GM21529 (cell line): ENCODE data around the gene RRP12.
"Not testable (repeated sequence)": the region's sequence is repeated elsewhere in the genome, so short reads cannot be mapped to it uniquely, and the experiment has no call there.

Source experiments
- ATAC-seq: cut with Tn5 transposase; IDR thresholded peaks from one replicate; pipeline ENCODE4 v1.9.1; 2021; ENCODE audit not compliant: unreplicated experiment

RRP12 gene

GRCh38 chr10:97407211-97407951 is 6.2 kb upstream of the RRP12 start:
- ATAC-seq: peak; percentile 93

GRCh38 chr10:97406483-97406882 is 5.3 kb upstream of the RRP12 start:
- not testable (repeated sequence) for ATAC-seq

- ATAC-seq: no peak
Measured at GRCh38 chr10:97406064-97406463, 4.9 kb upstream of the RRP12 start.

GRCh38 chr10:97404044-97404443 is 2.9 kb upstream of the RRP12 start:
- ATAC-seq: no peak

GRCh38 chr10:97401455-97401919 is 347 bp upstream of the RRP12 start:
- ATAC-seq: no peak

GRCh38 chr10:97399843-97400545 is 1.1 kb downstream of the RRP12 start:
- ATAC-seq: no peak

GRCh38 chr10:97396056-97396455 is 5.1 kb downstream of the RRP12 start:
- ATAC-seq: no peak

- ATAC-seq: no peak
Measured at GRCh38 chr10:97393034-97393573, 8.0 kb downstream of the RRP12 start.

- ATAC-seq: no peak
Measured at GRCh38 chr10:97390091-97390490, 11.0 kb downstream of the RRP12 start.

- no peak for ATAC-seq
Measured at GRCh38 chr10:97388152-97388551, 13.0 kb downstream of the RRP12 start.

GRCh38 chr10:97385565-97385964 is 15.6 kb downstream of the RRP12 start:
- no peak for ATAC-seq

GRCh38 chr10:97384641-97385040 is 16.5 kb downstream of the RRP12 start:
- ATAC-seq: no peak

GRCh38 chr10:97384156-97384555 is 17.0 kb downstream of the RRP12 start:
- no peak for ATAC-seq

- no peak for ATAC-seq
Measured at GRCh38 chr10:97383159-97383558, 18.0 kb downstream of the RRP12 start.

- ATAC-seq: no peak
Measured at GRCh38 chr10:97381626-97382025, 19.5 kb downstream of the RRP12 start.

- ATAC-seq: no peak
Measured at GRCh38 chr10:97380516-97380915, 20.6 kb downstream of the RRP12 start.

- ATAC-seq: no peak
Measured at GRCh38 chr10:97378933-97379921, 21.9 kb downstream of the RRP12 start.

- no peak for ATAC-seq
Measured at GRCh38 chr10:97376413-97376812, 24.7 kb downstream of the RRP12 start.

GRCh38 chr10:97373456-97373855 is 27.7 kb downstream of the RRP12 start:
- ATAC-seq: no peak

GRCh38 chr10:97372233-97372875 is 28.8 kb downstream of the RRP12 start:
- no peak for ATAC-seq
